Psoas muscle (tissue), 8 donors: ENCODE data around the gene NUDT1. TPM values are rescaled to one million over a fixed set of nuclear protein-coding genes. Genes with fewer than 3 reads are reported as not detected.

Experiments used
- ATAC-seq, 4 donors: fragments of 200-7000 bp; cut with Tn5 transposase; one replicate each; pipeline ENCODE4 v1.9.1; 2020; ENCODE audit warnings: moderate library complexity in 3 of 4, mild to moderate bottlenecking in 2 of 4
- DNase-seq, 2 donors: peaks; one replicate each; pipeline ENCODE4 v3.0.0-alpha.2; 2020
- H3K27ac ChIP-seq: fragments of 200-600 bp; one replicate; pipeline ENCODE4 v1.8.0; 2022
- H3K27me3 ChIP-seq, 3 donors: fragments of 200-600 bp in 1 of 3; one replicate each; pipeline versions ENCODE4 v1.6.1 to v1.8.0; 2013 to 2022; ENCODE audit warnings: low read length in 2 of 3, mild to moderate bottlenecking in 2 of 3, moderate library complexity in 1 of 3; ENCODE audit not compliant: insufficient read depth in 3 of 3
- H3K36me3 ChIP-seq, 2 donors: fragments of 200-600 bp in 1 of 2; one replicate each; pipeline versions ENCODE4 v1.6.1 to v1.8.0; 2013 to 2022; ENCODE audit warnings: low read depth in 1 of 2, mild to moderate bottlenecking in 1 of 2, moderate library complexity in 1 of 2; ENCODE audit not compliant: insufficient read depth in 1 of 2
- H3K4me1 ChIP-seq: fragments of 200-600 bp; one replicate; pipeline ENCODE4 v1.8.0; 2022
- H3K4me3 ChIP-seq: fragments of 200-600 bp; one replicate; pipeline ENCODE4 v1.8.0; 2022; ENCODE audit warnings: mild to moderate bottlenecking
- H3K9me3 ChIP-seq: fragments of 200-600 bp; one replicate; pipeline ENCODE4 v1.8.0; 2022
- WGBS, 3 donors: extraction: QIAGEN DNeasy Blood & Tissue Kit; methylation state at CpG; one replicate each; pipeline versions ENCODE4 v1.1.6 to v1.1.7; 2013; 5-methylcytosine and 5-hydroxymethylcytosine counted together
- intact Hi-C, 2 donors: fragments of 100-400 bp; cut with DNase I; formaldehyde crosslinking; loops; one replicate each; pipeline versions ENCODE4 v1.11.0 to v1.14.2; 2022
- polyA plus RNA-seq, 3 donors: library from polyadenylated mRNA; stranded (reverse); fragments of 200-250 nt; gene quantifications; one replicate each; pipeline ENCODE4 v1.2.3, GENCODE V29; 2013
- total RNA-seq, 4 donors: library from RNA; stranded (reverse); fragmentation: NEBNext Ultra II Directional in 2 of 4; extraction: Animal tissue kit (Norgen Biotek cat#: 25700) in 2 of 4; gene quantifications; one replicate each; pipeline versions ENCODE4 v1.2.1 to v1.2.4, GENCODE V29; 2021 to 2023
- TF ChIP-seq, protein P1 (sequence below): fragments of 200-600 bp; IDR thresholded peaks from one replicate; pipeline ENCODE4 v1.8.0; 2022; ENCODE audit warnings: antibody characterized with exemption
- donor health status: healthy with polysubstance abuse.
- donor health status: DM: no; HTN: no; CAD: no; lungs with moderate emphysema.
- donor health status: Bipolar disorder and iron deficiency.
- donor health status: healthy.
- donor health status: DM: yes; HTN: yes; CAD: no.
- donor health status: DM: no; HTN: no; CAD: no.
- donor health status: DM: no; HTN: no; CAD: no.
- donor health status: DM: yes; HTN: yes; CAD: no.

The NUDT1 gene
- total and polyA plus RNA-seq, 7 donors, result 5.6 to 29.2 (median 12.4) TPM

GRCh38 chr7:2289111-2289586 lies 47.1 kb downstream of the NUDT1 start:
- no peak overlapping the region for H3K4me3 ChIP-seq
- no peaks in the 10 kb centered on the region for H3K9me3 ChIP-seq
- DNase-seq, result no peak
- H3K36me3 ChIP-seq, result no peaks in the 10 kb centered on the region
- TF ChIP-seq, protein P1, sequence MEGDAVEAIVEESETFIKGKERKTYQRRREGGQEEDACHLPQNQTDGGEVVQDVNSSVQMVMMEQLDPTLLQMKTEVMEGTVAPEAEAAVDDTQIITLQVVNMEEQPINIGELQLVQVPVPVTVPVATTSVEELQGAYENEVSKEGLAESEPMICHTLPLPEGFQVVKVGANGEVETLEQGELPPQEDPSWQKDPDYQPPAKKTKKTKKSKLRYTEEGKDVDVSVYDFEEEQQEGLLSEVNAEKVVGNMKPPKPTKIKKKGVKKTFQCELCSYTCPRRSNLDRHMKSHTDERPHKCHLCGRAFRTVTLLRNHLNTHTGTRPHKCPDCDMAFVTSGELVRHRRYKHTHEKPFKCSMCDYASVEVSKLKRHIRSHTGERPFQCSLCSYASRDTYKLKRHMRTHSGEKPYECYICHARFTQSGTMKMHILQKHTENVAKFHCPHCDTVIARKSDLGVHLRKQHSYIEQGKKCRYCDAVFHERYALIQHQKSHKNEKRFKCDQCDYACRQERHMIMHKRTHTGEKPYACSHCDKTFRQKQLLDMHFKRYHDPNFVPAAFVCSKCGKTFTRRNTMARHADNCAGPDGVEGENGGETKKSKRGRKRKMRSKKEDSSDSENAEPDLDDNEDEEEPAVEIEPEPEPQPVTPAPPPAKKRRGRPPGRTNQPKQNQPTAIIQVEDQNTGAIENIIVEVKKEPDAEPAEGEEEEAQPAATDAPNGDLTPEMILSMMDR, result no peak
- no peaks in the 10 kb centered on the region for H3K4me1 ChIP-seq
- H3K27ac ChIP-seq, result no peak overlapping the region
- 38 to 51% (median 43%) methylated on average over 20 of the region's 20 CpGs for WGBS, 3 donors
- intact Hi-C loops, result no loop called here
- ATAC-seq, result no peak
- H3K27me3 ChIP-seq, result no peaks in the 10 kb centered on the region

GRCh38 chr7:2289621-2290020 lies 47.6 kb downstream of the NUDT1 start:
- Histone ChIP-seq H3K27me3 (no peaks in the 10 kb centered on the region), H3K27ac (no peak overlapping the region), H3K36me3 (no peaks in the 10 kb centered on the region), H3K9me3 (no peaks in the 10 kb centered on the region), H3K4me1 (no peaks in the 10 kb centered on the region), H3K4me3 (no peak overlapping the region)
- no peak for DNase-seq
- 69 to 77% (median 71%) methylated on average over 13 of the region's 13 CpGs for WGBS, 3 donors
- intact Hi-C loops, result no loop called here
- ATAC-seq, result no peak
- TF ChIP-seq, protein P1, result no peak

DNA sequence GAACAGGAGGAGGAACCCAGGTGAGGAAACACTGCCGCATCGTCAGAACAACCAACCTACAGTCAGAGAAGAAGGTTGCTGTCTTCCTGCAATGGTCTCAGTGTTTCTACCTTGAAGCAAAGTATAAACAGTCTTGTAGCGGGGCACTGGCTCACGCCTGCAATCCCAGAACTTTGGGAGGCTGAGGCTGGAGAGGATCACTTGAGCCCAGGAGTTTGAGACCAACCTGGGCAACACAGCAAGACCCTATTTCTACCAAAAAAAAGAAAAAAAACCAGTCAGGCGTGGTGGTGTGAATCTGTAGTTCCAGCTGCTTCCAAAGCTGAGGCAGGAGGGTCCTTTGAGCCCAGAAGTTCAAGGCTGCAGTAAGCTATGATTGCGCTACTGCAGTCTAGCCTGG lies 48.9 kb downstream of the NUDT1 start:
- H3K27ac ChIP-seq, result no peak overlapping the region
- H3K9me3 ChIP-seq, result no peaks in the 10 kb centered on the region
- TF ChIP-seq, protein P1, result no peak
- 93 to 96% (median 94%) methylated on average over 6 of the region's 6 CpGs for WGBS, 3 donors
- DNase-seq (no peak), ATAC-seq (no peak)
- no peaks in the 10 kb centered on the region for H3K27me3 ChIP-seq
- no peak overlapping the region for H3K4me3 ChIP-seq
- intact Hi-C loops, result no loop called here
- H3K36me3 ChIP-seq, result no peaks in the 10 kb centered on the region
- no peaks in the 10 kb centered on the region for H3K4me1 ChIP-seq

DNA sequence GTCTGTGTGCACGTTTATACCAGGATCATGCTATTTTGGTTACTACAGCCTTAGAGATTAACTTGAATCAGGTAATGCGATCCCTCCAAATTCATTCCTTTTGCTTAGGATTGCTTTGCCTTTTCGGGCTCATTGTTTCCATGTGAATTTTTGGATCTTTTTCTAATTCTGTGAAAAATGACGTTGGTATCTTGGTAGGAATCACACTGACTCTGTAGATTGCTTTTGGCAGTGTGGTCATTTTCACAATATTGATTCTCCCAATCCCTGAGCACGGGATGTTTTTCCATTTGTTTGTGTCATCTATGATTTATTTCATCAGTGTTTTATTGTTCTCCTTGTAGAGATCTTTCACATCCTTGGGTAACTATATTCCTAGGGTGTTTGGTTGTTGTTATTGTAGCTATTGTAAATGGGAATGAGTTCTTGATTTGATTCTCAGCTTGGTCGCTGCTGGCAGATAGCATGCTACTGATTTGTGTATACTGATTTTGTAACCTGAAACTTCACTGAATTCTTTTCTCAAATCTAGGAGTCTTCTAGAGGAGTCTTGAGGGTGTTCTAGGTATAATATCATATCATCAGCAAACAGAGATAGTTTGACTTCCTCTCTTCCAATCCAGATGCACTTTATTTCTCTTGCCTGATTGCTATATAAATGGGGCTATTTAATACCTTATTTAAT lies 54.1 kb downstream of the NUDT1 start:
- DNase-seq (no peak), ATAC-seq (no peak)
- Histone ChIP-seq H3K4me1 (no peaks in the 10 kb centered on the region), H3K27me3 (no peaks in the 10 kb centered on the region), H3K9me3 (no peaks in the 10 kb centered on the region), H3K4me3 (no peak overlapping the region), H3K36me3 (no peaks in the 10 kb centered on the region), H3K27ac (no peak overlapping the region)
- TF ChIP-seq, protein P1, result no peak
- 53 to 64% (median 58%) methylated on average over 6 of the region's 6 CpGs for WGBS, 3 donors
- intact Hi-C loops, result no loop called here

DNA sequence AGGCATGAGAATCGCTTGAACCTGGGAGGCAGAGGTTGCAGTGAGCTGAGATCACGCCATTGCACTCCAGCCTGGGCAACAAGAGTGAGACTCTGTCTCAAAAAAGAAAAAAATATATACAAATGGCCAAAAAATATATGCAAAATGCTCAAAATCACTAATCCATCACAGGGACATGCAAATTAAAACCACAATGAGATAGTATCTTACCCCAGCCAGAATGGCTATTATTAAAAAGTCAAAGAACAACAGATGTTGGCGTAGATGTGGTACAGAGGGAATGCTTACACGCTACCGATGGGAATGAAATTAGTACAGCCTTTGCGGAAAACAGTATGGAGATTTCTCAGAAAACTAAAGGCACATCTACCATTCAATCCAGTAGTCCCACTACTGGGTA lies 54.8 kb downstream of the NUDT1 start:
- Histone ChIP-seq H3K4me1 (no peaks in the 10 kb centered on the region), H3K36me3 (no peaks in the 10 kb centered on the region), H3K4me3 (no peak overlapping the region), H3K9me3 (no peaks in the 10 kb centered on the region), H3K27ac (no peak overlapping the region), H3K27me3 (no peaks in the 10 kb centered on the region)
- TF ChIP-seq, protein P1, result no peak
- DNase-seq, result no peak
- WGBS, 3 donors, result 97 to 99% (median 98%) methylated on average over 6 of the region's 6 CpGs
- intact Hi-C loops, result no loop called here
- ATAC-seq, result no peak
